Right lobe of liver (tissue), 4 donors: ENCODE data around the gene SLC36A3.

Source experiments
- POLR2A ChIP-seq: fragments of 450-650 bp; IDR thresholded peaks from one replicate; pipeline ENCODE4 v1.6.1; 2017; ENCODE audit warnings: antibody characterized with exemption, mild to moderate bottlenecking
- TF ChIP-seq, protein P1 (sequence below), 4 donors: fragments of 200-600 bp in 3 of 4; fragments of 450-650 bp in 1 of 4; IDR thresholded peaks; one replicate each; pipeline versions ENCODE4 v1.5.1 to v1.8.0; 2016 to 2022; ENCODE audit warnings: antibody characterized with exemption in 4 of 4, mild to moderate bottlenecking in 2 of 4
- donor health status: DM: no; HTN: no; CAD: no.
- donor health status: DM: no; HTN: no; CAD: no.
- donor health status: DM: no; HTN: yes; CAD: no.

DNA sequence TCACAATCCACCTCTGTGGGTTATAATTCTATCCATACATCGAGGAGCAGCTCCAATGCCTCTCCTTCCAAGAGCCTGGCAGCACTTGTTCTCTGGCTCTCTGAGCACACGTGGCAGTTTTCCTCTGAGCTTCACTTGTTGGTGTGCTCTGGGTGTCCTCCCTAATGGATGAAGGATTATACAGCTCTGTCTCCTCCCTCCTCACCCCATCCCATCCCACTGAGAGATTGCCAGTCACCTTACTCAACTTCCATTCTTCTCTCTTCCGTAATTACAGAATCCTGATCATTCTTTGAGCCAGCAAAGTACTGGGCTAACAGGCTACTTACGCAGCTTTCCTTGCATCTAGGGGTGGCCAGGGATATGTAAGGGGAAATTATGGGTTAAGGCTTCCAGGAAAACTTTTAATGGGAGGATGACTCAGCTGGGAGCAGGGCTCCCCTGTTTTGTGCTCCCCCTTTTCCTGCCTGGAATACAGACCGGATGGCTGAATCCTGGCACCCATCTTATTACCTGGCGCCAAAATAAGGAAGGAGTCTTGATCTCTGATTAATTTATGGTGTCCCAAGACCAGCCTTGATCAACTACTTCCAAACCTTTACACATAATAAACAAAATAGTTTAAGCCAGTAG, 73.4 kb downstream of the SLC36A3 start:
- TF ChIP-seq, protein P1, sequence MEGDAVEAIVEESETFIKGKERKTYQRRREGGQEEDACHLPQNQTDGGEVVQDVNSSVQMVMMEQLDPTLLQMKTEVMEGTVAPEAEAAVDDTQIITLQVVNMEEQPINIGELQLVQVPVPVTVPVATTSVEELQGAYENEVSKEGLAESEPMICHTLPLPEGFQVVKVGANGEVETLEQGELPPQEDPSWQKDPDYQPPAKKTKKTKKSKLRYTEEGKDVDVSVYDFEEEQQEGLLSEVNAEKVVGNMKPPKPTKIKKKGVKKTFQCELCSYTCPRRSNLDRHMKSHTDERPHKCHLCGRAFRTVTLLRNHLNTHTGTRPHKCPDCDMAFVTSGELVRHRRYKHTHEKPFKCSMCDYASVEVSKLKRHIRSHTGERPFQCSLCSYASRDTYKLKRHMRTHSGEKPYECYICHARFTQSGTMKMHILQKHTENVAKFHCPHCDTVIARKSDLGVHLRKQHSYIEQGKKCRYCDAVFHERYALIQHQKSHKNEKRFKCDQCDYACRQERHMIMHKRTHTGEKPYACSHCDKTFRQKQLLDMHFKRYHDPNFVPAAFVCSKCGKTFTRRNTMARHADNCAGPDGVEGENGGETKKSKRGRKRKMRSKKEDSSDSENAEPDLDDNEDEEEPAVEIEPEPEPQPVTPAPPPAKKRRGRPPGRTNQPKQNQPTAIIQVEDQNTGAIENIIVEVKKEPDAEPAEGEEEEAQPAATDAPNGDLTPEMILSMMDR (IDR thresholded peaks at IDR 0.05) = no peak
- TF ChIP-seq POLR2A = no peak
